Cerebellar nuclear complex (tissue), 1 donor: Measurements from ENCODE around the gene TTC21A.

Experiments used
- DNase-seq, 2 experiments: peaks; one replicate each; lab custom pipeline; 2025; lab: John Stamatoyannopoulos, UW

Gene TTC21A

GRCh38 chr3:39099738-39100499 is 7.6 kb upstream of the TTC21A start:
- DNase-seq = no peak

GRCh38 chr3:39100500-39100886 is 7.0 kb upstream of the TTC21A start:
- no peak for DNase-seq

GRCh38 chr3:39101022-39101689 is 6.3 kb upstream of the TTC21A start:
- DNase-seq = no peak

- DNase-seq = no peak
These were observed 4.8 kb upstream of the TTC21A start for GRCh38 chr3:39102504-39103323.

- DNase-seq = no peak
These were observed 4.2 kb upstream of the TTC21A start for GRCh38 chr3:39103324-39103693.

- no peak for DNase-seq
These were observed 3.5 kb upstream of the TTC21A start for GRCh38 chr3:39103791-39104552.

- no peak for DNase-seq
These were observed 2.4 kb upstream of the TTC21A start for GRCh38 chr3:39104961-39105686.

- no peak for DNase-seq
These were observed 1.8 kb upstream of the TTC21A start for GRCh38 chr3:39105687-39106063.

- no peak for DNase-seq
These were observed 1.1 kb upstream of the TTC21A start for GRCh38 chr3:39106281-39106811.

GRCh38 chr3:39106851-39107387 is 561 bp upstream of the TTC21A start:
- DNase-seq = no peak

- no peak for DNase-seq
These were observed 775 bp downstream of the TTC21A start for GRCh38 chr3:39108200-39108710.

- no peak for DNase-seq
These were observed 1.6 kb downstream of the TTC21A start for GRCh38 chr3:39109086-39109485.

GRCh38 chr3:39110041-39110639 is 2.7 kb downstream of the TTC21A start:
- no peak for DNase-seq

GRCh38 chr3:39112113-39112512 is 4.6 kb downstream of the TTC21A start:
- no peak for DNase-seq

GRCh38 chr3:39112535-39112934 is 5.1 kb downstream of the TTC21A start:
- DNase-seq = no peak

GRCh38 chr3:39113291-39113690 is 5.8 kb downstream of the TTC21A start:
- no peak for DNase-seq

- no peak for DNase-seq
These were observed 7.0 kb downstream of the TTC21A start for GRCh38 chr3:39114456-39114855.

GRCh38 chr3:39115870-39116269 is 8.4 kb downstream of the TTC21A start:
- DNase-seq = no peak

GRCh38 chr3:39118079-39118478 is 10.6 kb downstream of the TTC21A start:
- DNase-seq = no peak

- DNase-seq = no peak
These were observed 11.6 kb downstream of the TTC21A start for GRCh38 chr3:39118931-39119660.
